Measurements from ENCODE around the gene FAM98A. TPM values are rescaled to one million over a fixed set of nuclear protein-coding genes. Genes with fewer than 3 reads are reported as not detected.

The FAM98A gene
- total and polyA plus RNA-seq, 2 of the 4 experiments (the other 2 are of a cell fraction), result 113 to 131 TPM

DNA sequence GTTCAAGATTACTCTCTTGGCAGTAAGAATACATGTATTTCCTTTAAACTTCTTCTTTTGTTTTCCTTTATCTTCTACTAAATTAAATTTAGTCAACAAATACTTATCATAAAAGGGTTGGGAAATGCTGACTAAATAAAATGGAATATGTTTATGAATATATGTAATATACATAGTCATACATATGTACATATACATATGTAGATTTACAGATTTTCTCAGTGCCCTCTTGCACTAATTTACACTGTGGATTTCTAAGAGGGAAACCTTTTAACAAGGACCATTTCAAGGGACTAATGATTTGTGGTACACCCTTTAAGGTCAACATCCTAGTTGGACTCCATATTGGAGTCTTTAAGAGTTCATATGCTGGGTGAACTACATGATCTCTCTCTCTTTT, 37.2 kb downstream of the FAM98A start:
- Histone ChIP-seq H3K18ac (ENCODE audit: low read depth, low read length) (no peak overlapping the region), H4K20me1 (ENCODE audit: insufficient read depth, low read length) (no peaks in the 10 kb centered on the region), H3K79me1 (ENCODE audit: low read depth in 1 of 2, low read length in 2 of 2) (no peaks in the 10 kb centered on the region), H3K27ac (ENCODE audit: insufficient read depth, low read length) (no peak overlapping the region), H3K4ac (ENCODE audit: low read depth, low read length) (no peak overlapping the region), H2BK5ac (ENCODE audit: low read depth, low read length, poor library complexity, severe bottlenecking) (no peak overlapping the region), H3K4me2 (ENCODE audit: low read depth, low read length) (no peak overlapping the region), H3K9ac (ENCODE audit: low read depth, low read length) (no peak overlapping the region), H4K8ac (ENCODE audit: low read depth in 2 of 2, low read length in 2 of 2) (no peak overlapping the region), H2BK120ac (ENCODE audit: low read depth, low read length) (no peak overlapping the region), H3K9me3 (ENCODE audit: control insufficient read depth, insufficient read depth, low read length) (no peaks in the 10 kb centered on the region), H2BK20ac (ENCODE audit: low read depth, low read length) (no peak overlapping the region), H4K5ac (ENCODE audit: low read depth, low read length) (no peak overlapping the region), H2AK5ac (ENCODE audit: low read depth, low read length) (no peak overlapping the region), H4K91ac (ENCODE audit: insufficient read depth, low read depth, low read length) (no peak overlapping the region), H3K27me3 (ENCODE audit: control insufficient read depth, insufficient read depth, low read length) (no peaks in the 10 kb centered on the region), H3K4me1 (ENCODE audit: control insufficient read depth, insufficient read depth, low read length) (peaks cover 8% of the 10 kb centered on the region), H3K14ac (replicated peaks; ENCODE audit: low read depth, low read length) (no peak overlapping the region), H3K4me3 (ENCODE audit: insufficient read depth, low read depth, low read length) (no peak overlapping the region), H3K36me3 (ENCODE audit: control insufficient read depth, insufficient read depth, low read length) (no peaks in the 10 kb centered on the region), H3K56ac (ENCODE audit: extremely low read depth, insufficient read depth, low read length) (no peak overlapping the region), H3K23ac (ENCODE audit: low read depth, low read length) (no peak overlapping the region), H2AK9ac (replicated peaks; ENCODE audit: low read depth, low read length, poor library complexity) (no peak overlapping the region), H3K9me1 (ENCODE audit: insufficient read depth, low read length) (no peaks in the 10 kb centered on the region), H2BK15ac (ENCODE audit: low read depth, low read length) (no peak overlapping the region), H2AFZ (replicated peaks; ENCODE audit: low read length, poor library complexity) (no peak overlapping the region)
- intact Hi-C loops (cut with micrococcal nuclease) (loop anchor here (5.0 kb wide), 1 partner anchor 85 kb away; the partner anchor contains the start of gene RASGRP3), dilution Hi-C loops (cut with HindIII; ENCODE audit: low sequenced_read_pairs, unreplicated experiment) (no loop called here), in situ Hi-C loops (cut with MboI; ENCODE audit: low sequenced_read_pairs) (loop anchor here (25.0 kb wide), 1 partner anchor 775 kb away; no protein-coding TSS in a partner anchor)
- ATAC-seq (ENCODE audit: low read depth) (no peak), DNase-seq (no peak)
- no TSS peak for BruUV-seq (replicated peaks)
- CTCF ChIA-PET, result no interaction called here
- TF ChIP-seq SMC3 (IDR thresholded peaks at IDR 0.05; ENCODE audit: low read depth, low read length) (no peak), RAD21 (IDR thresholded peaks at IDR 0.05; ENCODE audit: low read length) (no peak), ELK1 (IDR thresholded peaks at IDR 0.05; ENCODE audit: borderline replicate concordance, low read depth, low read length) (no peak), BHLHE40 (IDR thresholded peaks at IDR 0.05; ENCODE audit: low read depth, low read length) (no peak), MAFK (IDR thresholded peaks at IDR 0.05; ENCODE audit: low read depth, low read length) (no peak), CEBPB (IDR thresholded peaks at IDR 0.05; ENCODE audit: low read depth, low read length) (no peak), RFX5 (IDR thresholded peaks at IDR 0.05; ENCODE audit: low read depth, low read length) (no peak), CTCF (conservative IDR thresholded peaks at IDR 0.05; ENCODE audit: low read depth, low read length) (no peak), MAZ (IDR thresholded peaks at IDR 0.05; ENCODE audit: borderline replicate concordance, low read depth, low read length) (no peak), NFE2L2 (IDR thresholded peaks at IDR 0.05; ENCODE audit: low read depth, low read length) (no peak), RCOR1 (IDR thresholded peaks at IDR 0.05; ENCODE audit: insufficient replicate concordance, low read length) (no peak), MXI1 (IDR thresholded peaks at IDR 0.05; ENCODE audit: borderline replicate concordance, low read depth, low read length) (no peak), CHD1 (IDR thresholded peaks at IDR 0.05; ENCODE audit: low read depth, low read length) (no peak), FOS (IDR thresholded peaks at IDR 0.05; ENCODE audit: low read depth, low read length) (no peak), POLR2A (IDR thresholded peaks at IDR 0.05; ENCODE audit: low read depth, low read length) (no peak)
- TF ChIP-seq, protein P1, sequence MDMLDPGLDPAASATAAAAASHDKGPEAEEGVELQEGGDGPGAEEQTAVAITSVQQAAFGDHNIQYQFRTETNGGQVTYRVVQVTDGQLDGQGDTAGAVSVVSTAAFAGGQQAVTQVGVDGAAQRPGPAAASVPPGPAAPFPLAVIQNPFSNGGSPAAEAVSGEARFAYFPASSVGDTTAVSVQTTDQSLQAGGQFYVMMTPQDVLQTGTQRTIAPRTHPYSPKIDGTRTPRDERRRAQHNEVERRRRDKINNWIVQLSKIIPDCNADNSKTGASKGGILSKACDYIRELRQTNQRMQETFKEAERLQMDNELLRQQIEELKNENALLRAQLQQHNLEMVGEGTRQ (IDR thresholded peaks at IDR 0.05; ENCODE audit: low read depth, low read length), result no peak
- POLR2A ChIA-PET (ENCODE audit: unreplicated experiment), result no interaction called here

Measured in IMR-90 (cell line).